GM15510 (cell line): ENCODE measurements around the gene CXCL1.

Source experiments
- POLR2A ChIP-seq: IDR thresholded peaks from 3 replicates; pipeline ENCODE4 v1.6.1; 2011; ENCODE audit warnings: borderline replicate concordance; ENCODE audit not compliant: insufficient read length; ENCODE audit errors: extremely low read depth

CXCL1 gene

GRCh38 chr4:73919691-73920090 is 50.5 kb downstream of the CXCL1 start:
- no peak for TF ChIP-seq POLR2A
